ENCODE measurements around the gene LRP1.

LRP1 gene

DNA sequence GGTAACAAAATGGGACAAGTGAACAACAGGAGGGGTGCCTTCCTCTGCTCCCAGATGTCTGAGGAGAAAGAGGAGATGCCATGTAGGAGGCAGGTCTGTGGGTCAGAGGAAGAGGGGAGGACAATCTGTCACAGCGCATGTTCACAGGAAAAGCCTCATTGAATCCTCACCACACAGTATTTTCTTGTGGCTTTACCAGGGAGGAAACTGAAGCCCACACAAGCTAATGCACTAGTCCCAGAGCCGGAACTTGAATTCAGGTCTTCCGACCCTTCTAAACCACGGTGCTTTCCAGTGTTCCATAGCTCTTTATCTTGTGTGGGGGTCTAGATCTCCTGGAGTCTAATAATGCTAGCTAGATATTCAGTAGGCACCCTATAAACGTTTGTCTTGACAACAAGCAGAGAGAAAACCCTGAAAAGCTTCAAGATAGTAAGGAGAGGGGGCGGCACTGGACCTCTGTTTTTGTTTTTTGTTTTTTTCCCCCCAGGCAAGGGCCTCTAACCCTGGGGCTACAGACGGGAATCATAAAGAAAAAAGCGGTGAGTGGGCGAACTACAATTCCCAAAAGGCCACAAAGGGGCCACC is 100.9 kb downstream of the LRP1 start:
- no peak for FAIRE-seq

- FAIRE-seq = no peak
Observed at GRCh38 chr12:57229634-57230380, 101.5 kb downstream of the LRP1 start, which contains the start of gene SHMT2. Gene SHMT2 (plus strand): TSS chr12:57229711. CDS start chr12:57229779, 68 bp downstream.

DNA sequence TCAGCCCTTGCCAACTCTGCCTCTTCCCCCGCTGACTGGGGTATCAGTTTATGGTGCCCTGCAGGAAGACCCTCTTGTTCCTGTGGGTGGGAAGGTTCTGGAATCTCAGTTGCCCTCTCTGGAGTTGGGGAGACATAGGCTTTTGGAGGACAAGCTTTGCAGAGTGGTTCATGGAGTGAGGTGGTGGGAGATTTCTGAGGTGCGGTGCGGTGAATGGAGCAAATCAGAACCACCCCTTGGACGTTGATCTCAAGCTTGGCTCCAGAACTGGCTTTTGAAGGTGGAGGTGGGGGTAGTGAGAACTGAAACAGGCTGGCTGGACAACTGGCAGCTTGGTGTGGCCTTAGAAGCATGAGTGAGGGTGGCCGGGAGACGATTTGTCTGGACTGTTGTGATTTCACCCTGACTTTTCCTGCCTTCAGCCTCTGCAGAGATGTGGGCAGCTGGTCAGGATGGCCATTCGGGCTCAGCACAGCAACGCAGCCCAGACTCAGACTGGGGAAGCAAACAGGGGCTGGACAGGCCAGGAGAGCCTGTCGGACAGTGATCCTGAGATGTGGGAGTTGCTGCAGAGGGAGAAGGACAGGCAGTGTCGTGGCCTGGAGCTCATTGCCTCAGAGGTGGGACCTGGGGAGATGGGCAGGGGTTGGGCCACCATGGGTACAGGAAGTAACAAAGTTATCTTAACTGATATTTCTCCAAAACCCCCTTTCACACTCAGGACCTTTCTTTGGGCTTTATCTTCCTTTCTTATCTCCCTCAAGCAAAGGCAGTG is 102.3 kb downstream of the LRP1 start:
- no peak for FAIRE-seq

- FAIRE-seq = no peak
Observed at GRCh38 chr12:57231276-57232021, 103.2 kb downstream of the LRP1 start.

GRCh38 chr12:57232156-57232756 is 104.0 kb downstream of the LRP1 start:
- FAIRE-seq = no peak

GRCh38 chr12:57233357-57234232 is 105.3 kb downstream of the LRP1 start:
- no peak for FAIRE-seq

DNA sequence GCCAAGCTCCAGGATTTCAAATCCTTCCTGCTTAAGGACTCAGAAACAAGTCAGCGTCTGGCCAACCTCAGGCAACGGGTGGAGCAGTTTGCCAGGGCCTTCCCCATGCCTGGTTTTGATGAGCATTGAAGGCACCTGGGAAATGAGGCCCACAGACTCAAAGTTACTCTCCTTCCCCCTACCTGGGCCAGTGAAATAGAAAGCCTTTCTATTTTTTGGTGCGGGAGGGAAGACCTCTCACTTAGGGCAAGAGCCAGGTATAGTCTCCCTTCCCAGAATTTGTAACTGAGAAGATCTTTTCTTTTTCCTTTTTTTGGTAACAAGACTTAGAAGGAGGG is 105.9 kb downstream of the LRP1 start:
- FAIRE-seq = no peak

GRCh38 chr12:57234571-57235016 is 106.3 kb downstream of the LRP1 start:
- no peak for FAIRE-seq

GRCh38 chr12:57235017-57235727 is 106.9 kb downstream of the LRP1 start:
- FAIRE-seq = no peak

DNA sequence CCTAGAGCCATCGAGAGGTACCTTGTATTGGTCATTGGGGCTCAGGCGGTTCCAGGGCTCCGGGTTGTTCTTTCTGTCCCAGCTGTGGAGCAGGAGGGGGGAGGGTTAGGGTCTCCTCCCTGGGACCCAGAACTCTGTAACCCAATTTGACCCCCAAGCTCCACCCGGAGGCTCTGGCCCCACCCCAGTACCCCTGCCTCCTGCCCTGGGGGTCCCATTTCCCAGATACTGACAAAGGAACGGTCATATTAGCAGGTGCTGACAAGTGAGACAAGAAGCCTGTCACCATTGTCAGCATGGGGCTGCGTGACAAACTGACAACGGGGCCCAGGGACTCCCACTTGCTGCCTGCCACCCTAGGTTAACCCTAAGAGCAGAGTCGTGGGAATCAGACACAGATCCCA is 107.4 kb downstream of the LRP1 start:
- no peak for FAIRE-seq

DNA sequence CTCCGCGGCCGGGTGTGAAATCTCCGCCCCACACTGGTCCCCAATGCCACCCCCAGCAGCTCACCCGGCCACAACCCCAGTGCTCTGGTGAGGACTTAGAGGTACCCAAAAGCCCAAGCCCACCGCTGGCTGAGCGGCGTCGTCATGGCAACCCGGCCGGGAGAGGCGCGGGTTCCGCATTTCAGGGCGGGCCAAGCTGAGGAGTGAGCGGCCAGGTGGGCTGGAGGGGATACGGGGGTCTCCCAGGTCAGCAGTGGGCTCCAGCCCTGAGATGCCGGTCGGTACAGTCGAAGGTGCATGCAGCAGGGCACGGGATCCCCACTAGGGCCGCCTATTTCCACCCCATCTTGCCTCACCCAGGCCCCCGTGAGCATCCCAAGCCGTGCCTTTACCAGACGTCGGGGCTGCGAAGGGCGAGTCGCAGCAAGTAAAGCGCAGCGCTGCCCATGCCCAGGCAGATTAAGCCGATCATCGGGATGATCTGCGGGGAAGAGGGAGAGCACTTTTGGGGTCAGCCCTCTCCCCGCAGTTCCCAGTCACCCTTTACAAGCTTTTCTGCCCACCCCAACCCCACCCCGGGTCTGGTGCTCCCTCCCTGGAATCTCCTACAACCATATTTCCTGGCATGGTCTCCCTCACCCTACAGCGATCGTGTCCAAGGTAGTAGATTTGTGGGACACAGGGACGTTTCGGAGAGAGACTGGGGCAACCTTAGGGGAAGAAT is 108.1 kb downstream of the LRP1 start:
- FAIRE-seq = no peak

- no peak for FAIRE-seq
Observed at GRCh38 chr12:57236925-57237595, 108.8 kb downstream of the LRP1 start.

DNA sequence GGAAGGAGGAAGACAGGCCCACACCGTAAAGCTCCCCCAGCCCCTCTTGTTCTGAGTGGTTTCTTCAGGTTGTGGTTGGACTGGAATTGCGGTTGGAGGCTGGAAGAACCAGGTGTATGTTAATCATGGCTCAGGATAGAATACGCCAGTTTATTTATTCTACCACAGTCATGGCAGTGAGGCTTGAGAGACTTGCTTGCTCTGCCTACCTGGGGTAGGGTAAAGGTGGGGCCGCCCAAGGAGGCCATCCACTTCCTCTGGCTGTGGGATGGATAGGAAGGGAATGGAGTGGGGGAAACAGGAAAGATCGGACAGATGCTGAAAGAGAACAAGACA is 109.3 kb downstream of the LRP1 start:
- FAIRE-seq = no peak

DNA sequence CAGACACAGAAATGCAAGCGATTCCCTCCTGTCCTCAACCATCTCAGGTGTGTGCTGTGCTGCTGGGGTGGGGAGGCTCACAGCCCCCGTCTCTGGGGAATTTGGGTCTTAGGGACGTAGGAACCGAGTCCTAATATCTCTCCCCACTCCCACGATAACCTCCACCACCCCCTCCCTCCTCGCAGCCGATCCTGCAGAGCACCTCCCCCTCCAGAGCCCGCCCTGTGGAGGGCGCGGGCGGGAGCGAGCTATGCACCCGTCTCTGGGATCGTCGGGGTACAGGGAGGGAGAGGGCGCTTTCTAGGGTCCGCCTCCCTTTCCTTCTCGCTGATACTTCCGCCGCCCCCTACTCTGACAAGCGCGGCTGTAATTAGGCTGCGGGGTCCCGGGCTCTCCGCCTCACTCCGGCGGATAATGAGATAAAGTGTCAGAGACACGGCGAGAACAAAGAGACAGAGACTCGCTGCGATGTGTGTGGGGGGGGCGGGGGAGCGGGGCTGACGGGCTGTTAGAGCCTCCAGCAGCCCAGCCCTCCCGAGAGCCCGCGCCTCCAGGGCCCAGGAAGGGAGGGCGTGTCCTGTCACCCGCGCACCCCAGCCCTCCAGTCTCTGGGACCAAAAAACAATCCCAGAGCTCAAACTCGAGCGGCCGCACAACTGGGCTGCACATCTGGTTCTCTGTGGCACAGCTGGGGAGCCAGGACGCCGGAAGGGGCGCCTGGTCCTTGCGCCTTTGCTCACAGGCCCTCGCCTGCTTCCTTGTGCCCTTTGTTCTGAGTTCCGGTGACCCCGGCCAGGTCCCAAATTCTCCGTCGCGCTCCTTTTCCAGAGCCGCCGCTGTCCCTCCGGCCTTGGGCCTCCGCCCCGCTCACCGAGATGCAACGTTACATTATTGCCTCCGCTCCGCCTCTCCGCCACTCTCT is 109.9 kb downstream of the LRP1 start:
- no peak for FAIRE-seq

GRCh38 chr12:57238854-57239554 is 110.7 kb downstream of the LRP1 start:
- no peak for FAIRE-seq

- FAIRE-seq = no peak
Observed at GRCh38 chr12:57239587-57240065, 111.3 kb downstream of the LRP1 start.

- no peak for FAIRE-seq
Observed at GRCh38 chr12:57240066-57240921, 112.0 kb downstream of the LRP1 start.

Measured in endometrium (tissue), 2 donors.